ENCODE measurements around the gene CD8B2.

CD8B2 gene

DNA sequence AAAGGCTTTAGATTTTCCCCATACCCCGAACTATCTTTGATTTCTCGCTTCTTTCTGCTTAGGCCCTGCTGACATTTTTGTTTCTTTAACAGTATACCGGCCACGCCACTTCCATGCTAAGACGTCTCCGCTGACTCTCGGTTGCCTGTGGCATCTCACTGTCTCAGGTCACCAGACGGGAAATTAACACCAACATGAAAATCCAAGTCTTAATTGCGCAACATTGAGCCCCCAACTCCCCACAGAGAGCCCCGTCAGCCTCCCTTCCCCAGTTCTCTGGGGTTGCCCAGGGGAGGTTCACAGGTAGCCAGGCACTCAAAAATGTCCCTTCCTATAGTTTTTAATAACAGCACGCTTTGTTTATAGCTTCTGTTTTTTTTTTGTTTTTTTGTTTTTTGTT lies 30.2 kb downstream of the CD8B2 start:
- no peaks in the 10 kb centered on the region for H3K4me1 ChIP-seq
- no peaks in the 10 kb centered on the region for H3K36me3 ChIP-seq
- H3K4me3 ChIP-seq (ENCODE audit: low read depth, low read length): no peak overlapping the region
- H3K9me3 ChIP-seq: no peaks in the 10 kb centered on the region
- DNase-seq: no peak
- H3K27me3 ChIP-seq: no peaks in the 10 kb centered on the region
- TF ChIP-seq, protein P1, sequence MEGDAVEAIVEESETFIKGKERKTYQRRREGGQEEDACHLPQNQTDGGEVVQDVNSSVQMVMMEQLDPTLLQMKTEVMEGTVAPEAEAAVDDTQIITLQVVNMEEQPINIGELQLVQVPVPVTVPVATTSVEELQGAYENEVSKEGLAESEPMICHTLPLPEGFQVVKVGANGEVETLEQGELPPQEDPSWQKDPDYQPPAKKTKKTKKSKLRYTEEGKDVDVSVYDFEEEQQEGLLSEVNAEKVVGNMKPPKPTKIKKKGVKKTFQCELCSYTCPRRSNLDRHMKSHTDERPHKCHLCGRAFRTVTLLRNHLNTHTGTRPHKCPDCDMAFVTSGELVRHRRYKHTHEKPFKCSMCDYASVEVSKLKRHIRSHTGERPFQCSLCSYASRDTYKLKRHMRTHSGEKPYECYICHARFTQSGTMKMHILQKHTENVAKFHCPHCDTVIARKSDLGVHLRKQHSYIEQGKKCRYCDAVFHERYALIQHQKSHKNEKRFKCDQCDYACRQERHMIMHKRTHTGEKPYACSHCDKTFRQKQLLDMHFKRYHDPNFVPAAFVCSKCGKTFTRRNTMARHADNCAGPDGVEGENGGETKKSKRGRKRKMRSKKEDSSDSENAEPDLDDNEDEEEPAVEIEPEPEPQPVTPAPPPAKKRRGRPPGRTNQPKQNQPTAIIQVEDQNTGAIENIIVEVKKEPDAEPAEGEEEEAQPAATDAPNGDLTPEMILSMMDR (IDR thresholded peaks at IDR 0.05; ENCODE audit: low read depth, low read length): no peak

DNA sequence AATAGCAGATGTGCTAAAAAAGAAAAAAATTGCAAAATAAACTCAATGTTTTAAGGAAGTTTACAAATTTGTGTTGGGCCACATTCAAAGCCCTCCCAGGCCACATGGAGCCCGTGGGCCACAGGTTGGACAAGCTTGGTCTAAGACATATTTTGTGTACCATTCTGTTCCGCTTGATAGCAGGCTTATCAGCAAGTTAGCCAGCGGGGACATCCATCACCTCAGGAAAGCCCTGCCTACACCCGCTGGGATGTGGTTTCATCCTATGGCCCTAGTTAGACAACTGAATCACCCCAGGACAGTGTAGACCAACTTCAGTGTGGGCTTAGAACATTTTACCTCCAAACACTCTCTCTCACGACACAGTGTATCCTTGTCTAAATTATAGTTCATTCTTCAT lies 32.6 kb downstream of the CD8B2 start:
- H3K9me3 ChIP-seq: no peaks in the 10 kb centered on the region
- H3K27me3 ChIP-seq: no peaks in the 10 kb centered on the region
- TF ChIP-seq, protein P1 (IDR thresholded peaks at IDR 0.05; ENCODE audit: low read depth, low read length): no peak
- no peaks in the 10 kb centered on the region for H3K4me1 ChIP-seq
- no peak for DNase-seq
- no peak overlapping the region for H3K4me3 ChIP-seq (ENCODE audit: low read depth, low read length)
- no peaks in the 10 kb centered on the region for H3K36me3 ChIP-seq

DNA sequence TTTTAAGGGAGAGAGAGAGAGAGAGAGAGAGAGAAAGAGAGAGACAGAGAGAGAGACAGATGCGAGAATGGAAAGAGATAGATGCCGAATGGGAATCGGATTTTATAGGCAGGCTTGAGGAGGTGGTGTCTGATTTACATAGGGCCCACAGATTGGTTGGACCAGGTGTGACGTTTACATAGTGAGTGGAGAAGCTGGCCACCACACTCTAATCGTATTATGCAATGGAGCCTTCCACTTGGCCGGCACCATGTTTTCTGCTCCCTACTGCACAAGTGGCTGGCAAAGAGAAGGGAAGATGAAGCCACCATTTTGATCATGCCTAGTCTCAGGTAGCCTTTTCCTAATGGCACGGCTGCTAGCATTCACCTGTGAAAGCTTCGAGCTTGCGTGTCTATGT lies 33.9 kb downstream of the CD8B2 start:
- DNase-seq: peak; percentile 35
- H3K36me3 ChIP-seq: no peaks in the 10 kb centered on the region
- no peaks in the 10 kb centered on the region for H3K4me1 ChIP-seq
- TF ChIP-seq, protein P1 (IDR thresholded peaks at IDR 0.05; ENCODE audit: low read depth, low read length): no peak
- H3K4me3 ChIP-seq (ENCODE audit: low read depth, low read length): no peak overlapping the region
- H3K27me3 ChIP-seq: no peaks in the 10 kb centered on the region
- H3K9me3 ChIP-seq: no peaks in the 10 kb centered on the region

DNA sequence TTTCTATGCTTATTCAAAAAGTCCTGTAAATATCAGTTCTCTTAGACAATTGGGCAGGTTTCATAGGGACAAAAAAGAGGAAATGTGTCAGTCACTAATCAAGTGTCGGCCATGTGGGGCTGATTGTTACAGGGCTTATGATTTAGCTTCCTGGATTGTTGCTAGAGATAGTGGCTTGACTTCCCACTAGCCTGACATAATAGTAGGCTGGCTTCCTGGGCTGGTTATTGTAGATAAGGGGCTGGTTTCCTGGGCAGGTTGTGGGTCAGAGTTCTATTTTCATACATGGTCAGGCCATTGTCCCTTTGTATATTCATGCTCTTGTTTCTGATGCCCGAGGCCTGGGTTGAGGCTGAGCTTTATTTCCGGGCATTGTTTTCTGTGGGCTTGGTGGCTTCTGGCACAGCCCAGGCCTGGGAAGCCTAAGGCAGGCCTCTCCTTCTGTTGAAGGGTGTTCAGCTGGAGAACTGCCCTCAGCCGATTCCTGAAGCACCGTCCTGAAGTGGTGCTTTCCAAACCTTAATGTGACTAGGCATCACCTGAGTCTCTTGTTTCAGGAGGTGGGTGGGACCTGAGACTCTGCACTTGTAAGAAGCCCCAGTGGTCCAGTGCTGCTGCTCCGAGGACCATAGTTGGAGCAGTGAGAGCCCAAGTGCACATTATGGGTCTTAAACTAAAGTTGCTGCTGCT lies 37.0 kb downstream of the CD8B2 start:
- Histone ChIP-seq H3K4me3 (ENCODE audit: low read depth, low read length) (no peak overlapping the region), H3K27me3 (no peaks in the 10 kb centered on the region), H3K4me1 (no peaks in the 10 kb centered on the region), H3K36me3 (no peaks in the 10 kb centered on the region), H3K9me3 (no peaks in the 10 kb centered on the region)
- no peak for DNase-seq
- TF ChIP-seq, protein P1 (IDR thresholded peaks at IDR 0.05; ENCODE audit: low read depth, low read length): no peak

DNA sequence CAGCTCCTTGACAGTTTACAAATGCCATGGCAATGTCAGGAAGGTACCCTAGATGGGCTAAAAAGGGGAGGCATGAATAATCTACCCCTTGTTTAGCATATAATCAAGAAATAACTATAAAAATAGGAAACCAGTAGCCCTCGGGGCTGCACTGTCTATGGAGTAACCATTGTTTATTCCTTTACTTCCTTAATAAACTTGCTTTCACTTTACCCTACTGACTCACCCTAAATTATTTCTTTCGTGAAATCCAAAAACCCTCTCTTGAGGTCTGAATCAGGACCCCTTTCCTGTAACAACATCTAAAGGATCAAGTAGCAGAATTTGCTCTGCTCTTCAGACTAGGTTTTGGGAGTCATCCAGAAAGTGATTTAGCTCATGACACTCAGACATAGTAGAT lies 43.7 kb downstream of the CD8B2 start:
- Histone ChIP-seq H3K9me3 (no peaks in the 10 kb centered on the region), H3K4me3 (ENCODE audit: low read depth, low read length) (no peak overlapping the region), H3K36me3 (no peaks in the 10 kb centered on the region), H3K27me3 (no peaks in the 10 kb centered on the region), H3K4me1 (no peaks in the 10 kb centered on the region)
- TF ChIP-seq, protein P1 (IDR thresholded peaks at IDR 0.05; ENCODE audit: low read depth, low read length): no peak
- DNase-seq: no peak

DNA sequence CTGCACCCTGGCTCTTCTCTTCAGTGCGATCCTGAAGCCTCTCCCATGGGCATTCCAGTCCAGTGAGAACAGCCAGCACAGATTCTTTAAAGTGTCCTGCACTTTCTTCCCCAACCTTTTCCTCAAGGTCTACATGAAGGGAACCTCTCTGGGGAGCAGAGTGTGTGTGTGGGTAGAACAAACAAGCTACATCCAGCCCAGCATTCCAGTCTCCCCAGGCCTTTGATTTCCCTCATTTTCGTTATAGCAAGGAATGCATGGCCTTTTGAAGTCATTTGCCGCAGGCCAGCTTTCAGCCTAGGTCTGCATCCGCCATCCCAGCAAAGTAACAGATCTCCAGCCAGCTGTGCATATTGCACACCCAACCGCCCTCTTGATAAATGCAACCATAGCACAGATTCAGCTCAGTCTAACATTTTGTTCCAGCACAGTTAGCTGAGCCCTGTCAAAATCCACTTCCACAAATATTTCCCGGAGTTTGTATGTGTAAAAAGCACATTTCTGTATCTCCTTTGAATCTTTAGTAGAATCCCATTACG lies 44.6 kb downstream of the CD8B2 start:
- TF ChIP-seq, protein P1 (IDR thresholded peaks at IDR 0.05; ENCODE audit: low read depth, low read length): no peak
- Histone ChIP-seq H3K4me1 (no peaks in the 10 kb centered on the region), H3K9me3 (no peaks in the 10 kb centered on the region), H3K4me3 (ENCODE audit: low read depth, low read length) (no peak overlapping the region), H3K27me3 (no peaks in the 10 kb centered on the region), H3K36me3 (no peaks in the 10 kb centered on the region)
- no peak for DNase-seq
